HFFc6 (cell line): Measurements from ENCODE around the gene RGR. TPM values are rescaled to one million over a fixed set of nuclear protein-coding genes. Genes with fewer than 3 reads are reported as not detected.

Source experiments
- DNase-seq: peaks from one replicate; pipeline ENCODE4 v3.0.0-alpha.2; 2018
- H3K27ac Mint-ChIP-seq: 2 replicates; pipeline ENCODE4 v1.8.0; 2020; ENCODE audit warnings: mild to moderate bottlenecking, mixed read lengths
- H3K27me3 Mint-ChIP-seq: 2 replicates; pipeline ENCODE4 v1.8.0; 2021; ENCODE audit warnings: mild to moderate bottlenecking, moderate library complexity, mixed read lengths; ENCODE audit not compliant: insufficient read depth
- H3K36me3 Mint-ChIP-seq: 2 replicates; pipeline ENCODE4 v1.8.0; 2021; ENCODE audit warnings: low read depth, mixed read lengths
- H3K4me1 Mint-ChIP-seq: 2 replicates; pipeline ENCODE4 v1.8.0; 2020; ENCODE audit warnings: low read depth, mixed read lengths
- H3K4me3 Mint-ChIP-seq: 2 replicates; pipeline ENCODE4 v1.8.0; 2020; ENCODE audit warnings: mild to moderate bottlenecking, moderate library complexity, mixed read lengths
- H3K9me3 Mint-ChIP-seq: 2 replicates; pipeline ENCODE4 v1.8.0; 2020; ENCODE audit warnings: mild to moderate bottlenecking, mixed read lengths
- CTCF ChIP-seq: fragments of 200-600 bp; sonication (generic); IDR thresholded peaks from 2 replicates; pipeline ENCODE4 v1.5.0; 2021; ENCODE audit warnings: antibody characterized with exemption, mild to moderate bottlenecking
- total RNA-seq, 6 experiments: library from RNA; stranded (reverse); fragmentation: NEBNext Ultra II Directional; extraction: Animal tissue kit (Norgen Biotek cat#: 25700); gene quantifications; 2 replicates in 1 of 6; 3 replicates in 5 of 6; pipeline ENCODE4 v1.2.3, GENCODE V29; 2021

The RGR gene
- total RNA-seq, 6 experiments from 2014 or later: not detected

GRCh38 chr10:84292502-84292901 lies 47.6 kb downstream of the RGR start:
- Mint-ChIP-seq H3K4me1 (peaks cover 21% of the 10 kb centered on the region), H3K27ac (no peak overlapping the region), H3K27me3 (peaks cover under 1% of the 10 kb centered on the region; the same call in 1 of the 2 replicates), H3K9me3 (no peaks in the 10 kb centered on the region), H3K4me3 (no peak overlapping the region), H3K36me3 (no peaks in the 10 kb centered on the region)
- TF ChIP-seq CTCF: no peak
- no peak for DNase-seq

- Mint-ChIP-seq H3K27me3 (no peaks in the 10 kb centered on the region; the same call in none of the 2 replicates), H3K4me3 (no peak overlapping the region), H3K27ac (no peak overlapping the region), H3K36me3 (no peaks in the 10 kb centered on the region), H3K4me1 (peaks cover 21% of the 10 kb centered on the region), H3K9me3 (no peaks in the 10 kb centered on the region)
- DNase-seq: no peak
- no peak for TF ChIP-seq CTCF
These were observed 48.3 kb downstream of the RGR start for GRCh38 chr10:84293171-84293570.

- no peaks in the 10 kb centered on the region for H3K9me3 Mint-ChIP-seq
- H3K27me3 Mint-ChIP-seq: no peaks in the 10 kb centered on the region; the same call in none of the 2 replicates
- H3K36me3 Mint-ChIP-seq: no peaks in the 10 kb centered on the region
- no peak overlapping the region for H3K4me3 Mint-ChIP-seq
- TF ChIP-seq CTCF: no peak
- DNase-seq: no peak
- H3K27ac Mint-ChIP-seq: no peak overlapping the region
- H3K4me1 Mint-ChIP-seq: peaks cover 21% of the 10 kb centered on the region
These were observed 48.7 kb downstream of the RGR start for GRCh38 chr10:84293574-84294016.

GRCh38 chr10:84294766-84295447 lies 50.1 kb downstream of the RGR start:
- H3K36me3 Mint-ChIP-seq: no peaks in the 10 kb centered on the region

More at GRCh38 chr10:84294766-84295447, 50.1 kb downstream of the RGR start:
- H3K4me3 Mint-ChIP-seq: no peak overlapping the region
- H3K4me1 Mint-ChIP-seq: peaks cover 21% of the 10 kb centered on the region
- DNase-seq: no peak
- no peaks in the 10 kb centered on the region for H3K9me3 Mint-ChIP-seq
- no peak for TF ChIP-seq CTCF
- H3K27ac Mint-ChIP-seq: no peak overlapping the region; the same call in 1 of the 2 replicates
- H3K27me3 Mint-ChIP-seq: peaks cover 5% of the 10 kb centered on the region
